Measurements from ENCODE around the gene PITPNC1. TPM values are rescaled to one million over a fixed set of nuclear protein-coding genes. Genes with fewer than 3 reads are reported as not detected.
"Not testable (repeated sequence)": the region's sequence is repeated elsewhere in the genome, so short reads cannot be mapped to it uniquely, and the experiment has no call there.

Gene PITPNC1
- total RNA-seq, 1 donor from 2014 or later: 28.7 TPM

DNA sequence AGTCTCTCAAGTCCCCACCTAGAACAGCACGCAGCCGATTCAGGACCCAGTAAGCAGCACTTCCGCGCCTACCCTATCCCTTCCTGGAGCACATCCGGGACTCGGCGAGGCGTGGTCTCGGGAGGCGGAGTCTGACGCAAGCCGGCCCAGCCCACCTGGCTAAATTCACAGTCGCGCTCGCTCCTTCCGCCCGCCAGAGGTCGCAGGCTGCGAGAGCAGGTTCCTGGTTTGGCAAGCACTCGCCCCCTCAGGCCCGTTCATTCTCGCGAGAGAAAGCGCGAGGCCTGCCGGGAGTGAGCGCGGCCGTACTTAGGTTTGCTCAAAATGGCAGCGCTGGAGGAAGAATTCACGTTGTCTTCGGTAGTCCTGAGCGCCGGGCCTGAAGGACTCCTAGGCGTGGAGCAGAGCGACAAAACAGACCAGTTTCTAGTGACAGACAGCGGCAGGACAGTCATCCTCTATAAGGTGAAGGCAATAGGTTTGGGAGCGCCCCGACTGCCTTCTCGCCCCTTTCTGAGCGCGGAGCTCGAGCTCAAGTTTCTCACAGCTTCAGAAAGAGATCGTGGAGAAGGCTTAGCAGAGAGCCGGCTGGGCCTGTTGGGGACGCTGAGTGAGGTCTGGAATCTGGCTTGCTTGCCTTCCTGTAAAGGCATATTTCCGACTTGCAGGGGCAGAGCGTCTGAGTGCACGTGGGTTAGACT, 340.7 kb downstream of the PITPNC1 start, which contains the start of gene NOL11:
NOL11 (plus strand) TSS at position 313 of the 701 bp plus-strand sequence; CDS start at position 325, 12 bp downstream.
- H3K27me3 ChIP-seq (ENCODE audit: control insufficient read depth, insufficient read depth, low read length): no peaks in the 10 kb centered on the region

DNA sequence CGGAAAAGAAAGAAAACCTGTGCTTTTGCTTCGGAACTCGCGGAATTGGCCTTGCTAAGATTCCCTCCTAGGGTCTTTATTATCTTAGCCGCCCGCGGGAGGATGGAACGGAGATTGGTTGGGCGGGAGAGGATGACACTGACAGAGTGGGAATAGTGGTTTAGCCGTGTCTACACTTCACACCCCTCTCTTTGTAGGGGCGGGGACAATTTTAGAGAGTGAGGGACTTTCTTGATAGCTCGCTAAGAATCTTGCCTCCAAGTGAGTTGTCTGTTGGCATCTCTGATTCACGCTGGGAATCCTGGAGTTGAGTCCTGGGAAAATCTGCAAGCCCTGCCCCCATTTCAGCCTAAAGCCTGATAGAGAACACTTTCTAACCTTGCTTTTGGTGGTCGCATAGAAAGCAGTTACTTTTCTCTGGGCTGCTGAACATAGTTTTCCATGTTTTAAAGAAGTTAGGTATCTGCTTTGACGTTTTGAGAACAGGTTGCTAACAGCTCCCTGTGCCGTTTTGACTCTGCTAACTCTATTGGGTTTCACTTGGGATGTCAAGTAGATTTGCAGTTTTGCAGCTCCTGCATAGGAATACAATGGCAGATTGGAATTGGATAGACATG, 341.4 kb downstream of the PITPNC1 start:
- Histone ChIP-seq H3K36me3 (ENCODE audit: control insufficient read depth, insufficient read depth, low read length) (peaks cover 13% of the 10 kb centered on the region), H3K4me3 (ENCODE audit: low read depth, low read length) (peak overlapping the region; percentile 75), H3K27me3 (ENCODE audit: control insufficient read depth, insufficient read depth, low read length) (no peaks in the 10 kb centered on the region)
- TF ChIP-seq, protein P1, sequence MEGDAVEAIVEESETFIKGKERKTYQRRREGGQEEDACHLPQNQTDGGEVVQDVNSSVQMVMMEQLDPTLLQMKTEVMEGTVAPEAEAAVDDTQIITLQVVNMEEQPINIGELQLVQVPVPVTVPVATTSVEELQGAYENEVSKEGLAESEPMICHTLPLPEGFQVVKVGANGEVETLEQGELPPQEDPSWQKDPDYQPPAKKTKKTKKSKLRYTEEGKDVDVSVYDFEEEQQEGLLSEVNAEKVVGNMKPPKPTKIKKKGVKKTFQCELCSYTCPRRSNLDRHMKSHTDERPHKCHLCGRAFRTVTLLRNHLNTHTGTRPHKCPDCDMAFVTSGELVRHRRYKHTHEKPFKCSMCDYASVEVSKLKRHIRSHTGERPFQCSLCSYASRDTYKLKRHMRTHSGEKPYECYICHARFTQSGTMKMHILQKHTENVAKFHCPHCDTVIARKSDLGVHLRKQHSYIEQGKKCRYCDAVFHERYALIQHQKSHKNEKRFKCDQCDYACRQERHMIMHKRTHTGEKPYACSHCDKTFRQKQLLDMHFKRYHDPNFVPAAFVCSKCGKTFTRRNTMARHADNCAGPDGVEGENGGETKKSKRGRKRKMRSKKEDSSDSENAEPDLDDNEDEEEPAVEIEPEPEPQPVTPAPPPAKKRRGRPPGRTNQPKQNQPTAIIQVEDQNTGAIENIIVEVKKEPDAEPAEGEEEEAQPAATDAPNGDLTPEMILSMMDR (IDR thresholded peaks at IDR 0.05; ENCODE audit: insufficient read depth, low read length, severe bottlenecking): no peak
- DNase-seq (ENCODE audit: low read depth) (peak; percentile 47), FAIRE-seq (no peak)

More for the DNA sequence above, 340.7 kb downstream of the PITPNC1 start, which contains the start of gene NOL11:
- DNase-seq (ENCODE audit: low read depth): peak; percentile 95
- FAIRE-seq: no peak
- peaks cover 13% of the 10 kb centered on the region for H3K36me3 ChIP-seq (ENCODE audit: control insufficient read depth, insufficient read depth, low read length)
- H3K4me3 ChIP-seq (ENCODE audit: low read depth, low read length): peak within 1 kb of the TSS; percentile 75
- TF ChIP-seq, protein P1 (IDR thresholded peaks at IDR 0.05; ENCODE audit: insufficient read depth, low read length, severe bottlenecking): peak; percentile 97

DNA sequence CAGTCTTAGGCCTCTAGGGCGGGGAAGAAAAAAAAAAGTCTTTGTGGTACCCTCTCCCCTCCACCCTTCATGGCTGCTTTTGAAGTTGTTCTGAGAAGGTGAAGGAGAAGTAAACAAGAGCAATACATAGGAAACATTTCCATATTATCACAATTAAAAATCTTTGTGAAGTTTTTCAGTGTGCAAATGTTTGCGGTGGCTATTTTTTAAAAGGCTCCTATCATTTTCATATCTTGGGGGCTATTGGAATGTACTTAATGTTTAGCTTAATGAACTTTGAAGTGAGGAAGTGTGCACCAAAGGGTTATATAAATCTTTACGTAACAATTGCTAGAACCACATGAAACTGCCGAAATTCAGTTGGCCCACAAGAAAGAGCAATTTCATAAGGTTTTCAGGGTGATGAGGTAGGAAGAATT, 348.3 kb downstream of the PITPNC1 start:
- FAIRE-seq: no peak

DNA sequence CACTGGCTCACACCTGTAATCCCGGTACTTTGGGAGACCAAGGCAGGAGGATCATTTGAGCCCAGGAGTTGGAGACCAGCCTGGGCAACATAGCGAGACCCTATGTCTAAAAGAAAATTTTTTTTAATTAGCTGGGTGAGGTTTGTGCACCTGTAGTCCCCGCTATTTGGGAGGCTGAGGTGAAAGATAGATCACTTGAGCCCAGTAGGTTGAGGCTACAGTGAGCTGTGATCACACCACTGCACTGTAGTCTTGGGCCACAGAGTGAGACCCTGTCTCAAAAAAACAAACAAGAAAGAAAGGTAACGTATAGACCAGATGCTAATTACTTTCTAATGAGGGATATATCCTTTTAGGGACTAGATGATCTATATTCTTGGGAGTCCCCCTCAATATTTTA, 348.7 kb downstream of the PITPNC1 start:
- Histone ChIP-seq H3K36me3 (ENCODE audit: control insufficient read depth, insufficient read depth, low read length) (peaks cover 23% of the 10 kb centered on the region), H3K27me3 (ENCODE audit: control insufficient read depth, insufficient read depth, low read length) (no peaks in the 10 kb centered on the region), H3K4me3 (ENCODE audit: low read depth, low read length) (no peak overlapping the region)
- no peak for DNase-seq (ENCODE audit: low read depth)
- TF ChIP-seq, protein P1 (IDR thresholded peaks at IDR 0.05; ENCODE audit: insufficient read depth, low read length, severe bottlenecking): no peak
- FAIRE-seq: no peak

More for the DNA sequence above, 348.3 kb downstream of the PITPNC1 start:
- TF ChIP-seq, protein P1 (IDR thresholded peaks at IDR 0.05; ENCODE audit: insufficient read depth, low read length, severe bottlenecking): no peak
- H3K27me3 ChIP-seq (ENCODE audit: control insufficient read depth, insufficient read depth, low read length): no peaks in the 10 kb centered on the region
- no peak for DNase-seq (ENCODE audit: low read depth)
- no peak overlapping the region for H3K4me3 ChIP-seq (ENCODE audit: low read depth, low read length)
- peaks cover 26% of the 10 kb centered on the region for H3K36me3 ChIP-seq (ENCODE audit: control insufficient read depth, insufficient read depth, low read length)

DNA sequence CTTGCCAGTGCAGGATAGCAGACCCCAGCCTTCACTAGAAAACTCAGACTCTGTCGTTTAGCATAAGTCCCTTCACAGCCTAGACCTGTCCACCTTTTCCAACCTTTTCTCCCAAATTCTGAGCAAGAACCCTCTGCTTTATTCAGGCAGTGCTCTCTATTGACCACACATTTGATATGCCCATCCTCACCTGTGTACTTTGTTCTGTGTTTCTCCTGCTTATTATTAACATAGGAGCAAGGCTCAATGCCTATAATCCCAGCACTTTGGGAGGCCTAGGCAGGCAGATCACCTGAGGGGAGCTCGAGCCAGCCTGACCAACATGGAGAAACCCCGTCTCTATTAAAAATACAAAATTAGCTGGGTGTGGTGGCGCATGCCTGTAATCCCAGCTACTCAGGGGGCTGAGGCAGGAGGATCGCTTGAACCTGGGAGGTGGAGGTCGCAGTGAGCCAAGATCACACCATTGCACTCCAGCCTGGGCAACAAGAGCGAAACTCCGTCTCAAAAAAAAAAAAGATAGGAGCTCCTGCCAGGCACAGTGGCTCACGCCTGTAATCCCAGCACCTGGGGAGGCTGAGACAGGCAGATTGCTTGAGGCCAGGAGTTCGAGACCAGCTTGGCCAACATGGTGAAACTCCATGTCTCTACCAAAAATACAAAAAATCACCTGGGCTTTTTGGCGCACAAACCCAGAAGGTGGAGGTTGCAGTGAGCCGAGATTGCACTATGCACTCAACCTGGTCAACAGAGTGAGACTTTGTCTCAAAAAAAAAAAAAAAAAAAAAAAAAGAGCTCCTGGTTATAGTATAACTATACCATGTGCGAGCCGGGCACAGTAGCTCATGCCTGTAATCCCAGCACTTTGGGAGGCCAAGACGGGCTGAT, 350.3 kb downstream of the PITPNC1 start:
- not testable (repeated sequence) for FAIRE-seq; DNase-seq (ENCODE audit: low read depth)
- H3K36me3 ChIP-seq (ENCODE audit: control insufficient read depth, insufficient read depth, low read length): peaks cover 15% of the 10 kb centered on the region

DNA sequence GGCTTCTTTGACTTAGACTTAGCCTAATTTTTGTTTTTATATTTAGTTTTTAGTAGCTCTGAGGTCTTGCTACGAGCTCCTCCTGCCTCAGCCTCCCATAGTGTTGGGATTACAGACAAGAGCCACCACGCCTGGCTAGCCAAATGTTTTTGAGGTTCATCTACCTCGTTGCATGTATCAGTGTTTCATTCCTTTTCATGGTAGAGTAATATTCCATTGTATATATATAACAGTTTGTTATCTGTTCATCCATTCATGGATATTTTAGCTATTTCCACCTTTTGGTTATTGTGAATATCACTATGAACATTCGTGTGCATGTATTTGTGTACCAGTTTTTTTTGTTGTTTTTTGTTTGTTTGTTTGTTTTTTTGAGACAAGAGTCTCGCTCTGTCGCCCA, 352.8 kb downstream of the PITPNC1 start:
- H3K4me3 ChIP-seq (ENCODE audit: low read depth, low read length): no peak overlapping the region
- TF ChIP-seq, protein P1 (IDR thresholded peaks at IDR 0.05; ENCODE audit: insufficient read depth, low read length, severe bottlenecking): no peak
- no peaks in the 10 kb centered on the region for H3K27me3 ChIP-seq (ENCODE audit: control insufficient read depth, insufficient read depth, low read length)
- DNase-seq (ENCODE audit: low read depth): no peak
- H3K36me3 ChIP-seq (ENCODE audit: control insufficient read depth, insufficient read depth, low read length): peaks cover 11% of the 10 kb centered on the region
- FAIRE-seq: no peak

More for the DNA sequence above, 350.3 kb downstream of the PITPNC1 start:
- H3K27me3 ChIP-seq (ENCODE audit: control insufficient read depth, insufficient read depth, low read length); H3K4me3 ChIP-seq (ENCODE audit: low read depth, low read length): not testable (repeated sequence)
